Activated CD4-positive, alpha-beta T cell treated with anti-CD3 and anti-CD28 coated beads, Interleukin-2, amount 10 ng/mL, durations not matched to agents 7 days and 5 days (primary cell): Measurements from ENCODE around the gene KCTD15. TPM values are rescaled to one million over a fixed set of nuclear protein-coding genes. Genes with fewer than 3 reads are reported as not detected.
A peak's percentile ranks its signal among the peaks of the same experiment; 100 is the strongest.
"Not testable (repeated sequence)": the region's sequence is repeated elsewhere in the genome, so short reads cannot be mapped to it uniquely, and the experiment has no call there.

ENCODE experiments used
- CTCF ChIA-PET: fragments of 350-600 bp; sonication (Branson Sonifier 250); formaldehyde crosslinking; loops from one replicate; lab custom pipeline; 2021; ENCODE audit warnings: antibody characterized with exemption; lab: Charles Lee
- POLR2A ChIA-PET: fragments of 350-600 bp; sonication (Branson Sonifier 250); formaldehyde crosslinking; loops from one replicate; lab custom pipeline; 2021; ENCODE audit warnings: antibody characterized with exemption; lab: Charles Lee
- DNase-seq: peaks from one replicate; pipeline ENCODE4 v3.0.0-alpha.2; 2020
- H3K27ac Mint-ChIP-seq: one replicate; pipeline ENCODE4 v1.8.0; 2021; ENCODE audit warnings: mild to moderate bottlenecking, moderate library complexity, mixed read lengths
- H3K27me3 Mint-ChIP-seq: one replicate; pipeline ENCODE4 v1.8.0; 2021; ENCODE audit warnings: mixed read lengths
- H3K36me3 Mint-ChIP-seq: one replicate; pipeline ENCODE4 v1.8.0; 2021; ENCODE audit warnings: low read depth, mixed read lengths
- H3K4me1 Mint-ChIP-seq: one replicate; pipeline ENCODE4 v1.8.0; 2021; ENCODE audit warnings: mixed read lengths
- H3K4me3 Mint-ChIP-seq: one replicate; pipeline ENCODE4 v1.8.0; 2021; ENCODE audit warnings: mild to moderate bottlenecking, moderate library complexity, mixed read lengths
- H3K9me3 Mint-ChIP-seq: one replicate; pipeline ENCODE4 v1.8.0; 2021; ENCODE audit warnings: mixed read lengths
- total RNA-seq, 2 experiments: library from RNA; stranded (reverse); gene quantifications; one replicate each; pipeline ENCODE4 v1.2.3, GENCODE V29; 2021

Gene KCTD15
- total RNA-seq, 2 experiments from 2014 or later = 1.6 to 2.5 TPM

- Mint-ChIP-seq H3K27ac (no peak overlapping the region), H3K9me3 (no peaks in the 10 kb centered on the region), H3K4me3 (no peak overlapping the region), H3K4me1 (peaks cover 6% of the 10 kb centered on the region), H3K36me3 (no peaks in the 10 kb centered on the region), H3K27me3 (peaks cover under 1% of the 10 kb centered on the region)
- CTCF ChIA-PET = interaction anchor here (0.6 kb wide), 1 partner anchor 30 kb away, joined by 3 read pairs; no protein-coding TSS in a partner anchor
- DNase-seq = no peak
- POLR2A ChIA-PET = no interaction called here
Observed at GRCh38 chr19:33814181-33815165, 17.8 kb downstream of the KCTD15 start.

- Mint-ChIP-seq H3K4me1 (peaks cover 12% of the 10 kb centered on the region), H3K36me3 (no peaks in the 10 kb centered on the region), H3K4me3 (no peak overlapping the region), H3K9me3 (no peaks in the 10 kb centered on the region), H3K27me3 (peaks cover 2% of the 10 kb centered on the region), H3K27ac (no peak overlapping the region)
- POLR2A ChIA-PET = no interaction called here
- CTCF ChIA-PET = interaction anchor here (0.6 kb wide), 1 partner anchor 1010 kb away, joined by 5 read pairs; no protein-coding TSS in a partner anchor
- no peak for DNase-seq
Observed at GRCh38 chr19:33815380-33816340, 19.0 kb downstream of the KCTD15 start.

- Mint-ChIP-seq H3K4me3 (no peak overlapping the region), H3K4me1 (peaks cover 22% of the 10 kb centered on the region), H3K36me3 (no peaks in the 10 kb centered on the region), H3K9me3 (no peaks in the 10 kb centered on the region), H3K27me3 (peaks cover 9% of the 10 kb centered on the region), H3K27ac (no peak overlapping the region)
- ChIA-PET POLR2A (no interaction called here), CTCF (interaction anchor here (0.7 to 1.3 kb wide), 3 partner anchors 22 to 1356 kb away, joined by 3 read pairs; partner anchors contain the start of gene KCTD15)
- no peak for DNase-seq
Observed at GRCh38 chr19:33818411-33818810, 21.7 kb downstream of the KCTD15 start.

- H3K9me3 Mint-ChIP-seq, DNase-seq, H3K27me3 Mint-ChIP-seq, H3K36me3 Mint-ChIP-seq: not testable (repeated sequence)
- ChIA-PET POLR2A (interaction anchor here (0.7 kb wide), 1 partner anchor 447 kb away, joined by 3 read pairs; no protein-coding TSS in a partner anchor), CTCF (interaction anchor here (0.7 to 1.3 kb wide), 4 partner anchors 9 to 1356 kb away, joined by 3 read pairs; partner anchors contain the start of gene KCTD15)
- H3K4me1 Mint-ChIP-seq = peaks cover 22% of the 10 kb centered on the region
- peak overlapping the region; percentile 82 for H3K27ac Mint-ChIP-seq
- H3K4me3 Mint-ChIP-seq = peak overlapping the region; percentile 56
Observed at GRCh38 chr19:33819078-33819477, 22.4 kb downstream of the KCTD15 start.

- Mint-ChIP-seq H3K9me3 (no peaks in the 10 kb centered on the region), H3K4me1 (peaks cover 22% of the 10 kb centered on the region), H3K27ac (peak overlapping the region; percentile 82), H3K4me3 (peak overlapping the region; percentile 56), H3K36me3 (no peaks in the 10 kb centered on the region), H3K27me3 (peaks cover 9% of the 10 kb centered on the region)
- no peak for DNase-seq
- ChIA-PET CTCF (interaction anchor here (0.9 to 1.3 kb wide), 3 partner anchors 10 to 41 kb away, joined by 3 read pairs; partner anchors contain the start of gene KCTD15), POLR2A (interaction anchor here (0.7 kb wide), 1 partner anchor 447 kb away, joined by 3 read pairs; no protein-coding TSS in a partner anchor)
Observed at GRCh38 chr19:33819506-33819879, 22.8 kb downstream of the KCTD15 start.

- Mint-ChIP-seq H3K27ac (peak overlapping the region; percentile 88), H3K4me1 (peaks cover 22% of the 10 kb centered on the region), H3K9me3 (no peaks in the 10 kb centered on the region), H3K36me3 (no peaks in the 10 kb centered on the region), H3K4me3 (peak overlapping the region; percentile 69), H3K27me3 (peaks cover 9% of the 10 kb centered on the region)
- POLR2A ChIA-PET = no interaction called here
- peak; percentile 61 for DNase-seq
- CTCF ChIA-PET = interaction anchor here (0.9 to 1.4 kb wide), 2 partner anchors 10 to 42 kb away, joined by 3 read pairs; no protein-coding TSS in a partner anchor
Observed at GRCh38 chr19:33819880-33820781, 23.5 kb downstream of the KCTD15 start.

- H3K9me3 Mint-ChIP-seq = no peaks in the 10 kb centered on the region
- no peak overlapping the region for H3K27ac Mint-ChIP-seq
- no peak overlapping the region for H3K4me3 Mint-ChIP-seq
- H3K36me3 Mint-ChIP-seq = no peaks in the 10 kb centered on the region
- no peak for DNase-seq
- CTCF ChIA-PET = interaction anchor here (0.6 to 1.2 kb wide), 2 partner anchors 37 to 44 kb away, joined by 3 to 4 read pairs; no protein-coding TSS in a partner anchor
- POLR2A ChIA-PET = no interaction called here
- H3K4me1 Mint-ChIP-seq = peaks cover 22% of the 10 kb centered on the region
- peaks cover 9% of the 10 kb centered on the region for H3K27me3 Mint-ChIP-seq
Observed at GRCh38 chr19:33821871-33822270, 25.2 kb downstream of the KCTD15 start.

- Mint-ChIP-seq H3K4me1 (peaks cover 22% of the 10 kb centered on the region), H3K27me3 (peaks cover 9% of the 10 kb centered on the region), H3K9me3 (no peaks in the 10 kb centered on the region), H3K36me3 (no peaks in the 10 kb centered on the region), H3K4me3 (no peak overlapping the region), H3K27ac (peak overlapping the region; percentile 19)
- ChIA-PET CTCF (no interaction called here), POLR2A (no interaction called here)
- DNase-seq = no peak
Observed at GRCh38 chr19:33823341-33823740, 26.7 kb downstream of the KCTD15 start.

GRCh38 chr19:33825556-33825955 lies 28.9 kb downstream of the KCTD15 start:
- Mint-ChIP-seq H3K4me3 (no peak overlapping the region), H3K27me3 (peaks cover 9% of the 10 kb centered on the region), H3K9me3 (no peaks in the 10 kb centered on the region), H3K27ac (no peak overlapping the region), H3K4me1 (peaks cover 11% of the 10 kb centered on the region), H3K36me3 (no peaks in the 10 kb centered on the region)
- DNase-seq = no peak
- ChIA-PET CTCF (no interaction called here), POLR2A (no interaction called here)

GRCh38 chr19:33826521-33826920 lies 29.9 kb downstream of the KCTD15 start:
- ChIA-PET POLR2A (no interaction called here), CTCF (no interaction called here)
- Mint-ChIP-seq H3K27ac (no peak overlapping the region), H3K4me1 (peaks cover 5% of the 10 kb centered on the region), H3K4me3 (no peak overlapping the region), H3K36me3 (no peaks in the 10 kb centered on the region), H3K27me3 (peaks cover 9% of the 10 kb centered on the region), H3K9me3 (no peaks in the 10 kb centered on the region)
- no peak for DNase-seq

- no peak for DNase-seq
- no peak overlapping the region for H3K4me3 Mint-ChIP-seq
- H3K36me3 Mint-ChIP-seq = no peaks in the 10 kb centered on the region
- no peaks in the 10 kb centered on the region for H3K9me3 Mint-ChIP-seq
- peaks cover 3% of the 10 kb centered on the region for H3K27me3 Mint-ChIP-seq
- no peaks in the 10 kb centered on the region for H3K4me1 Mint-ChIP-seq
- ChIA-PET CTCF (no interaction called here), POLR2A (no interaction called here)
- no peak overlapping the region for H3K27ac Mint-ChIP-seq
Observed at GRCh38 chr19:33828266-33829075, 31.8 kb downstream of the KCTD15 start.
